HepG2 (cell line): ENCODE data around the gene ANTXR1. TPM values are rescaled to one million over a fixed set of nuclear protein-coding genes. Genes with fewer than 3 reads are reported as not detected.

Experiments
- CCAR2 ChIP-seq: fragments of 200-400 bp; formaldehyde crosslinking; optimal IDR thresholded peaks from 2 replicates; pipeline ENCODE3; 2018; ENCODE audit warnings: low read depth, mild to moderate bottlenecking, low read length, moderate library complexity
- CENPT ChIP-seq: sonication (generic); formaldehyde crosslinking; IDR thresholded peaks from 2 replicates; pipeline ENCODE4 v1.8.0; 2022; ENCODE audit warnings: low read depth, mild to moderate bottlenecking, moderate library complexity, missing genetic modification reagents
- KMT2B ChIP-seq: IDR thresholded peaks from 2 replicates; pipeline ENCODE4 v1.6.1; 2016; ENCODE audit warnings: missing genetic modification reagents, missing compliant biosample characterization
- MATR3 ChIP-seq: sonication (generic); formaldehyde crosslinking; IDR thresholded peaks from 2 replicates; pipeline ENCODE4 v1.4.0; 2020; ENCODE audit warnings: missing genetic modification reagents
- PAF1 ChIP-seq: IDR thresholded peaks from 2 replicates; pipeline ENCODE4 v1.6.1; 2016; ENCODE audit warnings: missing genetic modification reagents, missing compliant biosample characterization
- POGK ChIP-seq: sonication (generic); formaldehyde crosslinking; conservative IDR thresholded peaks from 2 replicates; pipeline ENCODE4 v1.8.0; 2022; ENCODE audit warnings: mild to moderate bottlenecking, moderate library complexity, missing genetic modification reagents
- SNAI1 ChIP-seq: sonication (generic); formaldehyde crosslinking; IDR thresholded peaks from 2 replicates; pipeline ENCODE4 v1.5.0; 2020; ENCODE audit warnings: mild to moderate bottlenecking, missing genetic modification reagents, borderline replicate concordance
- SOX5 ChIP-seq: IDR thresholded peaks from 2 replicates; pipeline ENCODE4 v1.6.1; 2016; ENCODE audit warnings: borderline replicate concordance
- TAF1 ChIP-seq: sonication (generic); formaldehyde crosslinking; IDR thresholded peaks from 2 replicates; pipeline ENCODE4 v1.4.0; 2020; ENCODE audit warnings: missing genetic modification reagents
- TBL1XR1 ChIP-seq: fragments of 150-350 bp; IDR thresholded peaks from 2 replicates; pipeline ENCODE4 v1.6.1; 2014; ENCODE audit warnings: borderline replicate concordance, low read length; ENCODE audit not compliant: partially characterized antibody
- YEATS4 ChIP-seq: sonication (generic); formaldehyde crosslinking; IDR thresholded peaks from 2 replicates; pipeline ENCODE4 v1.4.0; 2020; ENCODE audit warnings: missing genetic modification reagents, borderline replicate concordance
- ZMYM4 ChIP-seq: sonication (generic); formaldehyde crosslinking; IDR thresholded peaks from 2 replicates; pipeline ENCODE4 v1.8.1; 2023; ENCODE audit warnings: mild to moderate bottlenecking, missing genetic modification reagents
- ZNF510 ChIP-seq: sonication (generic); formaldehyde crosslinking; IDR thresholded peaks from 2 replicates; pipeline ENCODE4 v1.4.0; 2020; ENCODE audit warnings: low read depth, mild to moderate bottlenecking, missing genetic modification reagents
- ZNF563 ChIP-seq: sonication (generic); formaldehyde crosslinking; IDR thresholded peaks from 2 replicates; pipeline ENCODE4 v1.8.0; 2022; ENCODE audit warnings: mild to moderate bottlenecking, moderate library complexity, missing genetic modification reagents
- ZNF597 ChIP-seq: sonication (generic); formaldehyde crosslinking; IDR thresholded peaks from 2 replicates; pipeline ENCODE4 v1.5.0; 2020; ENCODE audit warnings: missing genetic modification reagents
- ZNF747 ChIP-seq: sonication (generic); formaldehyde crosslinking; IDR thresholded peaks from 2 replicates; pipeline ENCODE4 v1.8.1; 2023; ENCODE audit warnings: missing genetic modification reagents, mild to moderate bottlenecking, borderline replicate concordance
- ZNF773 ChIP-seq: sonication (generic); formaldehyde crosslinking; IDR thresholded peaks from 2 replicates; pipeline ENCODE4 v1.4.0; 2020; ENCODE audit warnings: missing genetic modification reagents, borderline replicate concordance
- polyA plus RNA-seq, 8 experiments: library from polyadenylated mRNA; depleted of rRNA in 3 of 8; stranded (reverse) in 7 of 8; unstranded in 1 of 8; fragments of >200 nt; fragmentation: Illumina TruSeq in 4 of 8; extraction: Trizol in 4 of 8; gene quantifications; 2 replicates each; pipeline versions ENCODE4 v1.2.1 to v1.2.3, GENCODE V29; 2011 to 2016; ENCODE audit warnings: low read depth in 4 of 8, missing spikeins in 1 of 8, mixed read lengths in 1 of 8; ENCODE audit not compliant: insufficient read depth in 1 of 8
- total RNA-seq, 5 experiments: library from RNA; depleted of rRNA; stranded (reverse); fragments of >200 nt; fragmentation: Illumina TruSeq; extraction: Trizol; gene quantifications; 2 replicates each; pipeline ENCODE4 v1.2.3, GENCODE V29; 2016; ENCODE audit warnings: low read depth in 1 of 5
- TF ChIP-seq, protein P1 (sequence below): sonication (generic); formaldehyde crosslinking; IDR thresholded peaks from 2 replicates; pipeline ENCODE4 v1.5.0; 2020; ENCODE audit warnings: missing genetic modification reagents
- TF ChIP-seq, protein P2 (sequence below): sonication (generic); formaldehyde crosslinking; IDR thresholded peaks from 2 replicates; pipeline ENCODE4 v1.4.0; 2020; ENCODE audit warnings: missing genetic modification reagents, low read depth, mild to moderate bottlenecking, borderline replicate concordance
- TF ChIP-seq, protein P3 (sequence below): sonication (generic); formaldehyde crosslinking; IDR thresholded peaks from 2 replicates; pipeline ENCODE4 v1.8.1; 2023; ENCODE audit warnings: missing genetic modification reagents, inconsistent platforms, borderline replicate concordance
- TF ChIP-seq, protein P4 (sequence below): sonication (generic); formaldehyde crosslinking; IDR thresholded peaks from 2 replicates; pipeline ENCODE4 v1.4.0; 2020; ENCODE audit warnings: missing genetic modification reagents; ENCODE audit errors: not compliant biosample characterization

The ANTXR1 gene
- total and polyA plus RNA-seq, 2 of the 13 experiments (the other 11 are each of a cell fraction or from before 2014, with no cell fraction given): 4.5 to 12.7 TPM

- TF ChIP-seq, protein P1, sequence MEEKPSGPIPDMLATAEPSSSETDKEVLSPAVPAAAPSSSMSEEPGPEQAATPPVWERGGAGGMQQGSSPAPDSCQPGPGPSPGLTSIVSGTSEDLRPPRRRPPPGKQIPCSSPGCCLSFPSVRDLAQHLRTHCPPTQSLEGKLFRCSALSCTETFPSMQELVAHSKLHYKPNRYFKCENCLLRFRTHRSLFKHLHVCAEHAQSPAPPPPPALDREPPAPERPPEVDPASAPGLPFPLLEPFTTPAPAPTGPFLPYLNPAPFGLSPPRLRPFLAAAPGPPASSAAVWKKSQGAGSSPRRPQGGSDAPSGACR (CRISPR knock-in tag): 0 out of 2 replicates have a peak, but pooled peaks have one; percentile 19
- TF ChIP-seq MATR3 (CRISPR knock-in tag): no peak
- TF ChIP-seq CENPT: peak; percentile 35; the same call in 1 of the 2 replicates
- peak; percentile 65; the same call in 1 of the 2 replicates for TF ChIP-seq ZNF747 (CRISPR knock-in tag)
- TF ChIP-seq, protein P2, sequence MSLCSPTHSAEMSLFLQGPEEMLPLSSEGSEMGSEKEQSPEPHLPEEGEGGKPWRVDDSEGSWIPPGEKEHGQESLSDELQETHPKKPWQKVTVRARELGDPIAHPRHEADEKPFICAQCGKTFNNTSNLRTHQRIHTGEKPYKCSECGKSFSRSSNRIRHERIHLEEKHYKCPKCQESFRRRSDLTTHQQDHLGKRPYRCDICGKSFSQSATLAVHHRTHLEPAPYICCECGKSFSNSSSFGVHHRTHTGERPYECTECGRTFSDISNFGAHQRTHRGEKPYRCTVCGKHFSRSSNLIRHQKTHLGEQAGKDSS (CRISPR knock-in tag): peak; percentile 86
- TF ChIP-seq KMT2B: peak; percentile 71
- 0 out of 2 replicates have a peak, but pooled peaks have one; percentile 37 for TF ChIP-seq SNAI1 (CRISPR knock-in tag)
- TF ChIP-seq, protein P3, sequence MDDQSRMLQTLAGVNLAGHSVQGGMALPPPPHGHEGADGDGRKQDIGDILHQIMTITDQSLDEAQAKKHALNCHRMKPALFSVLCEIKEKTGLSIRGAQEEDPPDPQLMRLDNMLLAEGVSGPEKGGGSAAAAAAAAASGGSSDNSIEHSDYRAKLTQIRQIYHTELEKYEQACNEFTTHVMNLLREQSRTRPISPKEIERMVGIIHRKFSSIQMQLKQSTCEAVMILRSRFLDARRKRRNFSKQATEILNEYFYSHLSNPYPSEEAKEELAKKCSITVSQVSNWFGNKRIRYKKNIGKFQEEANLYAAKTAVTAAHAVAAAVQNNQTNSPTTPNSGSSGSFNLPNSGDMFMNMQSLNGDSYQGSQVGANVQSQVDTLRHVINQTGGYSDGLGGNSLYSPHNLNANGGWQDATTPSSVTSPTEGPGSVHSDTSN (CRISPR knock-in tag): no peak
- no peak for TF ChIP-seq ZNF597 (CRISPR knock-in tag)
- no peak for TF ChIP-seq ZNF563 (CRISPR knock-in tag)
- no peak; the same call in 1 of the 2 replicates for TF ChIP-seq YEATS4
- no peak for TF ChIP-seq ZNF510 (CRISPR knock-in tag)
- TF ChIP-seq TBL1XR1: no peak
- TF ChIP-seq POGK (CRISPR knock-in tag): 0 out of 2 replicates have a peak, but pooled peaks have one; percentile 19
- TF ChIP-seq, protein P4, sequence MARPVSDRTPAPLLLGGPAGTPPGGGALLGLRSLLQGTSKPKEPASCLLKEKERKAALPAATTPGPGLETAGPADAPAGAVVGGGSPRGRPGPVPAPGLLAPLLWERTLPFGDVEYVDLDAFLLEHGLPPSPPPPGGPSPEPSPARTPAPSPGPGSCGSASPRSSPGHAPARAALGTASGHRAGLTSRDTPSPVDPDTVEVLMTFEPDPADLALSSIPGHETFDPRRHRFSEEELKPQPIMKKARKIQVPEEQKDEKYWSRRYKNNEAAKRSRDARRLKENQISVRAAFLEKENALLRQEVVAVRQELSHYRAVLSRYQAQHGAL (CRISPR knock-in tag): no peak
- TF ChIP-seq CCAR2: no peak
- no peak for TF ChIP-seq PAF1 (CRISPR knock-in tag)
- TF ChIP-seq SOX5 (CRISPR knock-in tag): 0 out of 2 replicates have a peak, but pooled peaks have one; percentile 18
- peak; percentile 64 for TF ChIP-seq ZMYM4 (CRISPR knock-in tag)
- no peak for TF ChIP-seq ZNF773 (CRISPR knock-in tag)
- peak; percentile 63 for TF ChIP-seq TAF1 (CRISPR knock-in tag)
These were observed at the start of gene ANTXR1 (continued) for GRCh38 chr2:69013142-69013839.
